ENCODE data around the gene ANKRD30B.
"Not testable (repeated sequence)": the region's sequence is repeated elsewhere in the genome, so short reads cannot be mapped to it uniquely, and the experiment has no call there.

Gene ANKRD30B, protein sequence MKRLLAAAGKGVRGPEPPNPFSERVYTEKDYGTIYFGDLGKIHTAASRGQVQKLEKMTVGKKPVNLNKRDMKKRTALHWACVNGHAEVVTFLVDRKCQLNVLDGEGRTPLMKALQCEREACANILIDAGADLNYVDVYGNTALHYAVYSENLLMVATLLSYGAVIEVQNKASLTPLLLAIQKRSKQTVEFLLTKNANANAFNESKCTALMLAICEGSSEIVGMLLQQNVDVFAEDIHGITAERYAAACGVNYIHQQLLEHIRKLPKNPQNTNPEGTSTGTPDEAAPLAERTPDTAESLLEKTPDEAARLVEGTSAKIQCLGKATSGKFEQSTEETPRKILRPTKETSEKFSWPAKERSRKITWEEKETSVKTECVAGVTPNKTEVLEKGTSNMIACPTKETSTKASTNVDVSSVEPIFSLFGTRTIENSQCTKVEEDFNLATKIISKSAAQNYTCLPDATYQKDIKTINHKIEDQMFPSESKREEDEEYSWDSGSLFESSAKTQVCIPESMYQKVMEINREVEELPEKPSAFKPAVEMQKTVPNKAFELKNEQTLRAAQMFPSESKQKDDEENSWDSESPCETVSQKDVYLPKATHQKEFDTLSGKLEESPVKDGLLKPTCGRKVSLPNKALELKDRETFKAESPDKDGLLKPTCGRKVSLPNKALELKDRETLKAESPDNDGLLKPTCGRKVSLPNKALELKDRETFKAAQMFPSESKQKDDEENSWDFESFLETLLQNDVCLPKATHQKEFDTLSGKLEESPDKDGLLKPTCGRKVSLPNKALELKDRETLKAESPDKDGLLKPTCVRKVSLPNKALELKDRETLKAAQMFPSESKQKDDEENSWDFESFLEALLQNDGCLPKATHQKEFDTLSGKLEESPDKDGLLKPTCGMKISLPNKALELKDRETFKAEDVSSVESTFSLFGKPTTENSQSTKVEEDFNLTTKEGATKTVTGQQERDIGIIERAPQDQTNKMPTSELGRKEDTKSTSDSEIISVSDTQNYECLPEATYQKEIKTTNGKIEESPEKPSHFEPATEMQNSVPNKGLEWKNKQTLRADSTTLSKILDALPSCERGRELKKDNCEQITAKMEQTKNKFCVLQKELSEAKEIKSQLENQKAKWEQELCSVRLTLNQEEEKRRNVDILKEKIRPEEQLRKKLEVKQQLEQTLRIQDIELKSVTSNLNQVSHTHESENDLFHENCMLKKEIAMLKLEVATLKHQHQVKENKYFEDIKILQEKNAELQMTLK (N-terminal part only)

DNA sequence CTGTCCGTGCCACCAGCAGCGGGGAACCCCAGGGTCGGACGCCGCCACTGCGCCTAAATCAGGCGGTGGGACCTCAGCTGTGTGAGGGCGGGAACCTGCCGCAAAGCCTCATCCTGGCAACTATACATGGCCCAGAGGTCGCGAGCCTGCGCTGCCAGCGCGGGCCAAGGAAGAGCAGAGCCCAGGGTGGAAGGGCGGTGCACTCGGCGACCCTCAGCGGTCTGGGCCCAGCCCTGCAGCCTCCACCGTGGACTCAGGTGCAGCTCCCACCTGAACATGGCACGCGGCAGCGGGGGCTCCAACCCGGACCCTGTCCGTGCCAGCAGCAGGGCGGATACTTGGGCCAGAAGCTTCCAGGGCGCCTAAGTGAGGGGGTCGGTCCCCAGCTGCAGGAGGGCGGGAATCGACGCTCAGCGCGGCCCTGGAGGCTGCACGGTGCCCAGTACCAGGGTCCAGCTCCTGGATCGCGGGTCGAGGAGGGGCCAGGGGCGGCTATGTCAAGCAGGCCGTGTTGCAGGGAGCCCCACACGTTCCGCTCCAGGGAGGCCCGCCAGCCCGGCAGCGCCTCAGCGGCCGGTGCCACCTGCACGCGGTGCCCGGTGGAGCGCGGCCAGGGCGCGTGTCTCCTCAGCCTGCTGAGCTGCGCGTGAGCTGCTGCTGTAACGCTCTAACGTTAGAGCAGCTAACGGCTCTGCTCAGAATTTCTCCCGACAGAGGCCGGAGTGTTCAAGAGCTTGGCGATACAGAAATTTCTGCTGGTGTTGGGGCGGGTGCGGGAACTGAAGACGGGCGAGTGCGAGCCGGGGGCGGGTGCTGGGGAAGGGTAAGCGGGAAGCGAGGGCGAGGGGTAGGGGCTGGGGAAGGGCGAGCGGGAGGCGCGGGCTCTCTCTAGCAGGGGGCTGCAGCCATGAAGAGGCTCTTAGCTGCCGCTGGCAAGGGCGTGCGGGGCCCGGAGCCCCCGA lies at the start of gene ANKRD30B:
Gene ANKRD30B, plus strand, starts transcription at position 660 of the 962 bp plus-strand sequence. Its CDS starts 248 bp downstream, at position 908.
- DNase-seq (ENCODE audit: low read depth), result no peak

DNA sequence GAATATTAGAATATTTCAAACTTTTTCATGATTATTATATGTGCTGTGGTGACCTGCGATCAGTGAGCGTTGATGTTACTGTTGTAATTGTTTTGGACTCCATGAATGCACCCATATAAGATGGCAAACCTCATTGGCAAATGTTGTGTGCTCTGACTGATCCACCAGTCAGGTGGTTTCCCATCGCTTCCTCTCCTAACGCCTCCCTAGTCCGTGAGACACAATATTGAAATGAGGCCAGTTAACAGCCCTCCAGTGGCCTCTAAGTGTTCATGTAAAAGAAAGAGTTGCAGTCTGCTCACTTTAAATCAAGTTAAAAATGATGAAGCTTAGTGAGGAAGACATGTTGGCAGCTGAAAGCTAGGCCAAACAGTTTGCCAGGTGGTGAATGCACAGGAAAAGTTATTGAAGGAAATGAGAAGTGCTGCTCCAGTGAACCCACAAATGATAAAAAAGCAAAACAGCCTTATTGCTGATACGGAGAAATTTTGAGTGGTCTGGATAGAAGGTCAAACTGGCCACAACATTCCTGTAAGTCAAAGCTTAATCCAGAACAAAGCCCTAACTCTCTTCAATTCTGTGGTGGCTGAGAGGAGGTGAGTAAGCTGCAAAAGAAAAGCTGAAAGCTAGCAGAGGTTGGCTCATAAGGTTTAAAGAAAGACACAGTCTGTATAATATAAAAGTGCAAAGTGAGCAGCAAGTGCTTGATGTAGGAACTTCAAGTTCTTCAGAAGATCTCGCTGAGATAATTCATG lies 46.5 kb upstream of the ANKRD30B start:
- DNase-seq (ENCODE audit: low read depth), result not testable (repeated sequence)

DNA sequence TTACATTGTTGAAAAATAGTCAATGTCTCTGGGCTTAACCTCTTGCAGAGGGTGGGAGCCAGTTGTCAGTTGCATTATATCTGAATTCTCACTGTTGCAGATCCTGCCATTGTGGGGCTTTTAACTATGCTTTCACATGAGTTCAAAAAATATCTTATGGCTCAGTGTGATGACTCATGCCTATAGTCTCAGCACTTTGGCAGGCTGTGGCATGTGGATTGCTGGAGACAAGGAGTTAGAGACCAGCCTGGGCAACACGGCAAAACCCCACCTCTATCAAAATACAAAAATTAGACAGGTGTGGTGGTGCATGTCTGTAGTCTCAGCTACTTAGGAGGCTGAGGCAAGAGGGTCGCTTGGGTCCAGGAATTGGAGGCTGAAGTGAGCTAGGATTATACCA lies 38.2 kb upstream of the ANKRD30B start:
- not testable (repeated sequence) for DNase-seq (ENCODE audit: low read depth)

DNA sequence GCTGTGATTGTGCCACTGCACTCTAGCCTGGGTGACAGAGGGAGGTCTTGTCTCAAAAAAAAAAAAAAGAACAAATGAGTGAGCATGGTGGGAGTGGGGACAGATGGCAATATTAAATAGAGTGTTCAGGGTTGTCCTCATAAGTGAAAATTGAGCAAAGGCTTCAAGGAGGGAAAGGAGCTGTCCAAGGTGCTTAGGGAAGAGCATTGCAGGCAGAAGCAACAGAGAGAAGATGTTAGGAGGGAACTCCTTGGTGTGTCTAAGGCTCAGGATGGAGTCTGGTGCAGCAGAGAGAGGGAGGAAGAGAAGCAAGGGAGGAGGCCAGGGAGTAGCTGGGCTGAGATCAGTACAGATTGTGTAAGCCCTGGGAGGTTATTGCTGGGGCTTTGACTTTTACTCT lies 26.4 kb upstream of the ANKRD30B start:
- DNase-seq (ENCODE audit: low read depth), result not testable (repeated sequence)

DNA sequence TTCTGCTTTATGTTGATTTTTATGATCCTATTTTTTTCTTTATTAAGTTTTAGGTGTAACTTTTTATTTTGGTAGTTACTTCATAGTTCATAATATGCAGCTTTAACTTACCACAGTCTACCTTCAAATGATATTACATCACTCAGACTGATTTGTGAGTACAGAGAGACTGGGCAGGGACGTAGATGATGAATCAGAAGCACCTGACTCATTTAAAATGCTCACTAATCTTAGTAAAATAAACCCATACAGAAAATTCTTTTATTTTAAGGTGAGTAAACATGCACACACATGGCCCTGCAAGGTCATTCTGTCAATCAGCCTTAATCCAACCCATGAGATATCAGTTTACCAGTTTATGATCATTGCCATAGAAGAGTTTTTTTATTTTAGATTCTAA lies 8.9 kb upstream of the ANKRD30B start:
- not testable (repeated sequence) for DNase-seq (ENCODE audit: low read depth)

DNA sequence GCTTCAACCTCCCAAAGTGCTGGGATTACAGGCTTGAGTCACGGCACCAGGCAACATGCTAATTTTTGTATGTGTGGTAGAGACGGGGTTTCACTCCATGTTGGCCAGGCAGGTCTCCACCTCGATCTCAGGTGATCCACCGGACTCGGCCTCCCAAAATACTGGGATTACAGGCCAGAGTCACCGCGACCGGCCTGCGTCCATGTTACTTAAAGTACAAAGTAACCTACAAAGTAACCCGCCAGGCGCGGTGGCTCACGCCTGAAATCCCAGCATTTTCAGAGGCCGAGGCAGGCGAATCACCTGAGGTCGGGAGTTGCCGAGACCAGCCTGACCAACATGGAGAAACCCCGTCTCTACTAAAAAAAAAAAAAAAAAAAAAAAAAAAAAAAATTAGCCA lies 1.1 kb upstream of the ANKRD30B start:
- no peak for DNase-seq (ENCODE audit: low read depth)

DNA sequence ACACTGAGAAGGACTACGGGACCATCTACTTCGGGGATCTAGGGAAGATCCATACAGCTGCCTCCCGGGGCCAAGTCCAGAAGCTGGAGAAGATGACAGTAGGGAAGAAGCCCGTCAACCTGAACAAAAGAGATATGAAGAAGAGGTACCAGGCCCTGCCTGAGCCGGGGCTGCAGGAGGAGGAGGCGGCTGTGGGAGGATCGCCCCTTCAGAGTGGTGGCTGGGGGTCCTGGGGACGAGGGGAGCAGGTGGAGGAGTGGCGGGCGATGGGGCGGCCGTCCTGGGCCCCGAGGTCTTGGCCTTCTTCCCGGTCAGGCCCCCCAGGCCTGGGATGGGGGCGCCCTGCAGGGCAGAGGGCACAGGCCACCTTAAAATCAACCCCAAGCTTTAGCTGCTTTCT lies 524 bp downstream of the ANKRD30B start:
- DNase-seq (ENCODE audit: low read depth), result no peak

DNA sequence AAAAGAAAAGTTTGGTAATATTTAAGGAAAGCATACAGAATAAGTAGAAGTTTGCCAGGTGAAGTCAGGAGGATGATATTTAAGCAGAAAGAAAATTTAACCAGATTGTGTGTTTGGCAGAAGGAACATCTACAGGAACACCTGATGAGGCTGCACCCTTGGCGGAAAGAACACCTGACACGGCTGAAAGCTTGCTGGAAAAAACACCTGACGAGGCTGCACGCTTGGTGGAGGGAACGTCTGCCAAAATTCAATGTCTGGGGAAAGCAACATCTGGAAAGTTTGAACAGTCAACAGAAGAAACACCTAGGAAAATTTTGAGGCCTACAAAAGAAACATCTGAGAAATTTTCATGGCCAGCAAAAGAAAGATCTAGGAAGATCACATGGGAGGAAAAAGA lies 15.6 kb downstream of the ANKRD30B start:
- DNase-seq (ENCODE audit: low read depth), result not testable (repeated sequence)

DNA sequence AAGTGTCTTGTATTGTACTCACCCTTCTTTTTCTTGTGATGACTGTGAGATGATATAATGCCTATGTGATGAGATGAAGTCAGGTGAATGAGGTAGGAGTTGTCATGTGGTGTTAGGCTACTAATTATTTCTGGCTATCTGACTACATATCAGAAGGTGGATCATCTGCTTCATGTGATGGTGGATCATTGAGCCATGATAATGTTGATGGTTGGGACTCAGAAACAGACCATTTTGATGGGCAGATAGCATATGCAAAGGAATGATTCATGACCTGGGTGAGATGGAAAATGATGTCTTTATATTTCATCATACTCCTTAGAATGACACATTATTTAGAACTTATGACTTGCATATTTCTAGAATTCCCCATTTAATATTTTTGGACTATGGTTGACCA lies 19.5 kb downstream of the ANKRD30B start:
- DNase-seq (ENCODE audit: low read depth), result no peak

DNA sequence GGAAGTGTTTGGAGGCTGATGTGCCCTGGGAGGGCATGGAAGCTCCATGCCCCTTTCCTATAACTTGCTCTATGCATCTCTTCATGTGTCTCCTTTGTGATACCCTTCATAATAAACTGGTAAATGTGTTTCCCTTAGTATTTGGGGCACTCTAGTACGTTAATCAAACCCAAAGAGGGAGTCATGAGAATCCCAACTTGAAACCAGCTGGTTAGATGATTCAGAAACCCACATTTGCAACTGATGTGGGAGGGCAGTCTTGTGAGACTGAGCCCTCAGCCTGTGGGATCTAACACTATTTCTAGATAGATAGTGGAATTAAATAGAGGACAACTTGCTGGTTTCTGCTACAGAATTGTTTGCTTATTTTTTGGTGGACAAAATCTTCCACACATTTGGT lies 20.3 kb downstream of the ANKRD30B start:
- DNase-seq (ENCODE audit: low read depth), result no peak

DNA sequence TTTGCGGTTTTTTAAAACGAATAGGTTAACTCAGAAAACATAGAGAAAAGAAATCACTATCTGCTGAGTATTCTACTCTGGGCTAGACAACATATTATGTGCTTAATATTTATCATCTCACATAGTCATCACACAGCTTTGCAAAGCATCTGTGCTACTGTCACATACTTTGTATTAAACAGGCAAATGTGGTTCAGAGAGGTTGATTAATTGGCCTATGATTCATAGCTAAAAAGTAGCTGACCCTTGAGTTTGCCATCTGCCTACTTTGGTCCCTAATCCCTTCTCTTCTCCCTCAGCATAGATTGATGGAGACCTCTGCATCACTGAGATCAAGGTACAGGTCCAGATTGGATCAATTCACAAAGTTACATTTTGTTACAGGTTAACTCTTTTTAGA lies 21.4 kb downstream of the ANKRD30B start:
- DNase-seq (ENCODE audit: low read depth), result no peak

DNA sequence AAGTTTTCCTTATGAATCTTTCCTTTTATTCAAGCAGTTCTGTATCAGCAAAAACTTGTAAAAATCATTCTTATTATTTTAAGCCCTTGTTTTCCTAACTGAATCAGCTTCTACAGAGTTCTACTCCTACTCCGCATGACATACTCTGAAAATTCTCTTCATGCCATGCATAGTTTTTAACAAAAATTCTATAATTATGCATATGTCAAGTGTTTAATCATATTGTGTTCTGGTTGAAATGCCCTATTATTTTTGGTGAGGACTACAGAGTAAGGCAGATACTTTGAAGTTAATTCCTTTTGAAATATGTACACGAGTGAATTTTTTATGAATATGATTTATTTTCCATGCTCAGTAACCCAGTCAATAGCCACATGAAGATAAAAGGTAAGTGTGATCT lies 28.8 kb downstream of the ANKRD30B start:
- DNase-seq (ENCODE audit: low read depth), result no peak

DNA sequence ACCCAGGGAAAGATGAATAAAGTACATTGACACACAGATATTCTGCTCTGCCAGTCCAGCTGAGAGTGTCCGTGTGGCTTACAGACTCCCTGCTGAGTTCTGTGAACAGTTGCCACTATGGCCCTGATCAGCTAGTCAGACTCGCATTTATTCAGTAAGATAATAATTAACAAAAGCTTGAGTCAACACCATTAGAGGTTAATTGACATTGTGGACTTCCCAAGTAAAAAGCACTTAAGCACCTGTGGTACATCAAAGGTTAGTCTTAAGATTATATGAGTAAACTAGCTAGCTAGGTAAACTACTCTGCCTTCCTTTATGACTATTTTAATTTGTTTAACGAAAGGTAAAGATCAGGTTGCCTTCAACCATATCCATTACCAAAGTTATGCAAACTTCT lies 33.7 kb downstream of the ANKRD30B start:
- no peak for DNase-seq (ENCODE audit: low read depth)

DNA sequence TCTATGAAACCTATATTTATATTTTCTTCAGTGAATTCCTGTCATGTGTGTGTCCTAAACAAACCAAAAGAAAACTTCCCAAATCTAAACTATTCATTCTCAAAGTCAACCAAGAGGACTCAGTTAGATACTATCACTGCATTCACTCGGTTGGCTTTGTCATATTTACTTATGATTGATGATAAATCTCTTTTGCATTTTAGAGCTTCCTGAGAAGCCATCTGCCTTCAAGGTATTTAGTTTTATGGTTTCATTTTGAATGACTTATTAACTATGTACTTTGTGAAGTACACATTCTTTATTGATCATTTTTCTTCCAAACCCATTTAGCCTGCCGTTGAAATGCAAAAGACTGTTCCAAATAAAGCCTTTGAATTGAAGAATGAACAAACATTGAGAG lies 36.2 kb downstream of the ANKRD30B start:
- DNase-seq (ENCODE audit: low read depth), result no peak

DNA sequence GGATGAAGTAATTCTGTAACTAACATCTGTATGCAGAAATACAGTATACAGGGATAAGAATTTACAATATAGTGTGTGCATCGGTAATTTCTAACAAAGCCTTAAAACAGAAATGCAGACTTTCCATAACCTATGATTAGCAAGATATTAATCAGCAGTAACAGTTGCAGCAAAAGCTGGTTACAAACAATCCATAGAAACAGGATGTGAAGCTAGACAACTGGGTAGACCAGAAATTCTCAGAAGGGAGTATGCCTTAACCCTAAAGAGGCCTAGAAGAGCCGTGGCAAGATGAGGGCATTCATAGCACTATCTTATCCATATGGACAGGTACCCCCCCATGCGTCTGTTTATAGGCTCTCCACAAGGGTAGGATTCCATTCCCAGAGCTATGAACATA lies 48.9 kb downstream of the ANKRD30B start:
- DNase-seq (ENCODE audit: low read depth), result not testable (repeated sequence)

DNA sequence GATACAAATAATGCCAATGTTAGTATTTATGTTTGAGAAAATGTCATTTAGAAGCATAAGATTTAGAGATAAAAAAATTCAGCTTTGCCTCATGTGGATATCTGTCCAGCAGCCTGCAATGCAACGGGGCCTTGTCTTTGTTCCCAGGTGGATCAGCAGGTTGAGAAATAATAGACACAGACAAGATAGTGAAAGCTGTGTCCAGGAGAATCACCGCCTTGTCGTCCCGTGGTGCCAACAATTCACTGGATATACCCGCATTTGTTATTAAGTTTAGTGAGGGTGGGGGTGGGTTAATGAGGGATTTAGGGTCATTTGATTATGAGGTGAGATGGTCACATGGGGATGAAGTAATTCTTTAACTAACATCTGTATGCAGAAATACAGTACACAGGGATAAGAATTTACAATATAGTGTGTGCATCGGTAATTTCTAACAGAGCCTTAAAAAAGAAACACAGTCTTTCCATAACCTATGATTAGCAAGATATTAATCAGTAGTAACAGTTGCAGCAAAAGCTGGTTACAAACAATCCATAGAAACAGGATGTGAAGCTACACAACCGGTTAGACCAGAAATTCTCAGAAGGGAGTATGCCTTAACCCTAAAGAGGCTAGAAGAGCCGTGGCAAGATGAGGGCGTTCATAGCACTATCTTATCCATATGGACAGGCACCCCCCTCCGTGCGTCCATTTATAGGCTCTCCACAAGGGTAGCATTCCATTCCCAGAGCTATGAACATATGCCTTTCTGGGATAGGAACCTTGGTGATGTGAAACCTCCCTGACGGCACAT lies 50.2 kb downstream of the ANKRD30B start:
- not testable (repeated sequence) for DNase-seq (ENCODE audit: low read depth)

DNA sequence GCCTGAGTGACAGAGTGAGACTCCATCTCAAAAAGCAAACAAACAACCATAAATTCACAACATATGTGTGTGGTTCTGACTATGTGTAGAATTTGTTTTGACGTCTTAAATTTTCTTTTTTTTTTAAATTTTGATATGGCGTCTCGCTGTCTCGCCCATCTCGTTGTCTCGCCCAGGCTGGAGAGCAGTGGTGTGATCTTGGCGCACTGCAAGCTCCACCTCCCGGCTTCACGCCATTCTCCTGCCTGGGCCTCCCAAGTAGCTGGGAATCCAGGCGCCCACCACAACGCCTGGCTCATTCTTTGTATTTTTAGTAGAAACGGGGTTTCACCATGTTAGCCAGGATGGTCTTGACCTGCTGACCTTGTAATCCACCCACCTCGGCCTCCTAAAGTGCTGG lies 63.1 kb downstream of the ANKRD30B start:
- not testable (repeated sequence) for DNase-seq (ENCODE audit: low read depth)

DNA sequence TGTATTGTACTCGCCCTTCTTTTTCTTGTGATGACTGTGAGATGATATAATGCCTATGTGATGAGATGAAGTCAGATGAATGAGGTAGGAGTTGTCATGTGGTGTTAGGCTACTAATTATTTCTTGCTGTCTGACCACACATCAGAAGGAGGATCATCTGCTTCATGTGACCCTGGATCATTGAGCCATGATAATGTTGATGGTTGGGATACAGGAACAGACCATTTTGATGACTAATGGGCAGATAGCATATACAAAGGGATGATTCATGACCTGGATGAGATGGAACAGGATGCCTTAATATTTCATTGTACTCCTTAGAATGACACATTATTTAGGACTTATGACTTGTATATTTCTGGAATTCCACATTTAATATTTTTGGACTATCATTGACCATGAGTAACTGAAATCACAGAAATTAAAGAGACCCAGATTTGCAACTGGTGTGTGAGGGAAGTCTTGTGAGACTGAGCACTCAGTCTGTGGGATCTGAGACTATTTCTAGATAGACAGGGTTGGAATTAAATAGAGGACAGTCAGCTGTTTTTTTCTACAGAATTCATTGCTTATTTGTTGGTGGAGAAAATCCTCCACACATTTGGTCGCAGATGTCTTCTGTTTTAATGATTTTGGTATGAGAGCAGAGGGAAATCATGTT lies 79.1 kb downstream of the ANKRD30B start:
- DNase-seq (ENCODE audit: low read depth), result not testable (repeated sequence)

DNA sequence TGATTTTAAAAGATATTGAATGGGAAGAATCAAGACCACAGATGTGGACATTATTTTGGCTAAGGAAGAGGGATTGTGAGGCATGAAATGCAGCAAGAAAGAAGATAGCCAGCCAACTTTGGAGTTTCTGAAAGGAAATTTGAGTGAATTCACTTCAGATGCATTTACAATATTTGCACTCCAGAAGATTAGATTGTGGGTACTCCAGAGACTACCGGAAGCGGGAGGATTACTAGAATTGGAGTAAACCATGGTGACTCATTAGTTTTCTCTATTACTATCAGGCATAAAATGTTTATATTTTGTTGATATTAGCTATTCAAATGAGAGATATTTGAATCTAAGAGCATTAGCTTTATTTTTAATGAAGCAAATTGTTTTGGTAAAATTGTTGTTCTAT lies 93.6 kb downstream of the ANKRD30B start:
- not testable (repeated sequence) for DNase-seq (ENCODE audit: low read depth)
